Activated CD4-positive, alpha-beta memory T cell treated with anti-CD3 and anti-CD28 coated beads for 36 hours (primary cell): ENCODE data around the gene WDR90. TPM values are rescaled to one million over a fixed set of nuclear protein-coding genes. Genes with fewer than 3 reads are reported as not detected.

Source experiments
- CTCF ChIA-PET: fragments of 350-600 bp; sonication (Branson Sonifier 250); formaldehyde crosslinking; loops from one replicate; lab custom pipeline; 2021; ENCODE audit warnings: antibody characterized with exemption, inconsistent platforms; lab: Charles Lee
- POLR2A ChIA-PET: fragments of 350-600 bp; sonication (Branson Sonifier 250); formaldehyde crosslinking; loops from one replicate; lab custom pipeline; 2021; ENCODE audit warnings: antibody characterized with exemption; lab: Charles Lee
- DNase-seq: peaks from one replicate; pipeline ENCODE4 v3.0.0-alpha.2; 2020
- H3K27ac Mint-ChIP-seq: one replicate; pipeline ENCODE4 v1.8.0; 2021; ENCODE audit warnings: mixed read lengths
- H3K27me3 Mint-ChIP-seq: one replicate; pipeline ENCODE4 v1.8.0; 2021; ENCODE audit warnings: mixed read lengths
- H3K36me3 Mint-ChIP-seq: one replicate; pipeline ENCODE4 v1.8.0; 2021; ENCODE audit warnings: mixed read lengths
- H3K4me1 Mint-ChIP-seq: one replicate; pipeline ENCODE4 v1.8.0; 2021; ENCODE audit warnings: low read depth, mixed read lengths
- H3K4me3 Mint-ChIP-seq: one replicate; pipeline ENCODE4 v1.8.0; 2021; ENCODE audit warnings: mild to moderate bottlenecking, mixed read lengths
- H3K9me3 Mint-ChIP-seq: one replicate; pipeline ENCODE4 v1.8.0; 2021; ENCODE audit warnings: mixed read lengths
- intact Hi-C: fragments of 100-400 bp; cut with micrococcal nuclease; formaldehyde crosslinking; loops from one replicate; pipeline ENCODE4 v1.15.1; 2023
- total RNA-seq, 2 experiments: library from RNA; stranded (reverse); gene quantifications; one replicate each; pipeline ENCODE4 v1.2.3, GENCODE V29; 2021

WDR90 gene
- total RNA-seq, 2 experiments from 2014 or later = 52.8 to 58.2 TPM

- Mint-ChIP-seq H3K4me3 (no peak overlapping the region), H3K4me1 (peaks cover 4% of the 10 kb centered on the region), H3K27me3 (no peaks in the 10 kb centered on the region), H3K36me3 (peaks cover 3% of the 10 kb centered on the region), H3K9me3 (no peaks in the 10 kb centered on the region), H3K27ac (no peak overlapping the region)
- ChIA-PET CTCF (interaction anchor here (0.6 to 1.1 kb wide), 2 partner anchors 8 to 11 kb away, joined by 3 to 5 read pairs; no protein-coding TSS in a partner anchor), POLR2A (interaction anchor here (1.3 kb wide), 1 partner anchor 22 kb away, joined by 3 read pairs; no protein-coding TSS in a partner anchor)
- no peak for DNase-seq
- intact Hi-C loops = no loop called here
Measured at GRCh38 chr16:658679-659571, 9.8 kb downstream of the WDR90 start.

- peaks cover 4% of the 10 kb centered on the region for H3K4me1 Mint-ChIP-seq
- peaks cover 3% of the 10 kb centered on the region for H3K36me3 Mint-ChIP-seq
- ChIA-PET POLR2A (interaction anchor here (1.3 kb wide), 1 partner anchor 22 kb away, joined by 3 read pairs; no protein-coding TSS in a partner anchor), CTCF (interaction anchor here (0.6 to 1.1 kb wide), 4 partner anchors 9 to 80 kb away, joined by 3 to 5 read pairs (median 3); no protein-coding TSS in a partner anchor)
- H3K27me3 Mint-ChIP-seq = no peaks in the 10 kb centered on the region
- no peaks in the 10 kb centered on the region for H3K9me3 Mint-ChIP-seq
- no peak for DNase-seq
- H3K4me3 Mint-ChIP-seq = no peak overlapping the region
- intact Hi-C loops = no loop called here
- no peak overlapping the region for H3K27ac Mint-ChIP-seq
Measured at GRCh38 chr16:659618-660017, 10.5 kb downstream of the WDR90 start.

GRCh38 chr16:660132-660458, 10.9 kb downstream of the WDR90 start:
- CTCF ChIA-PET = interaction anchor here (0.6 to 1.0 kb wide), 3 partner anchors 9 to 81 kb away, joined by 3 read pairs; no protein-coding TSS in a partner anchor
- peaks cover 4% of the 10 kb centered on the region for H3K4me1 Mint-ChIP-seq
- no peak for DNase-seq
- H3K27me3 Mint-ChIP-seq = no peaks in the 10 kb centered on the region
- POLR2A ChIA-PET = interaction anchor here (1.3 kb wide), 1 partner anchor 23 kb away, joined by 3 read pairs; no protein-coding TSS in a partner anchor
- no peaks in the 10 kb centered on the region for H3K9me3 Mint-ChIP-seq
- H3K36me3 Mint-ChIP-seq = peaks cover 3% of the 10 kb centered on the region
- H3K4me3 Mint-ChIP-seq = no peak overlapping the region
- H3K27ac Mint-ChIP-seq = no peak overlapping the region
- intact Hi-C loops = no loop called here

- H3K27ac Mint-ChIP-seq = no peak overlapping the region
- intact Hi-C loops = no loop called here
- DNase-seq = peak; percentile 72
- ChIA-PET POLR2A (no interaction called here), CTCF (interaction anchor here (0.7 to 1.0 kb wide), 2 partner anchors 13 to 81 kb away, joined by 3 read pairs; no protein-coding TSS in a partner anchor)
- peaks cover 4% of the 10 kb centered on the region for H3K4me1 Mint-ChIP-seq
- H3K27me3 Mint-ChIP-seq = no peaks in the 10 kb centered on the region
- H3K36me3 Mint-ChIP-seq = peaks cover 3% of the 10 kb centered on the region
- H3K9me3 Mint-ChIP-seq = no peaks in the 10 kb centered on the region
- no peak overlapping the region for H3K4me3 Mint-ChIP-seq
Measured at GRCh38 chr16:660459-661183, 11.5 kb downstream of the WDR90 start.

GRCh38 chr16:661184-661821, 12.1 kb downstream of the WDR90 start:
- intact Hi-C loops = no loop called here
- Mint-ChIP-seq H3K4me1 (peaks cover 4% of the 10 kb centered on the region), H3K27ac (no peak overlapping the region), H3K36me3 (peaks cover 3% of the 10 kb centered on the region), H3K27me3 (no peaks in the 10 kb centered on the region), H3K9me3 (no peaks in the 10 kb centered on the region), H3K4me3 (no peak overlapping the region)
- CTCF ChIA-PET = no interaction called here
- DNase-seq = no peak
- POLR2A ChIA-PET = no interaction called here

GRCh38 chr16:662095-662494, 12.9 kb downstream of the WDR90 start:
- Mint-ChIP-seq H3K27me3 (no peaks in the 10 kb centered on the region), H3K4me3 (no peak overlapping the region), H3K36me3 (peaks cover 3% of the 10 kb centered on the region), H3K27ac (no peak overlapping the region), H3K9me3 (no peaks in the 10 kb centered on the region), H3K4me1 (peaks cover 4% of the 10 kb centered on the region)
- POLR2A ChIA-PET = no interaction called here
- CTCF ChIA-PET = no interaction called here
- intact Hi-C loops = no loop called here
- DNase-seq = no peak

- ChIA-PET CTCF (no interaction called here), POLR2A (no interaction called here)
- Mint-ChIP-seq H3K4me3 (no peak overlapping the region), H3K27me3 (no peaks in the 10 kb centered on the region), H3K4me1 (peaks cover 6% of the 10 kb centered on the region), H3K36me3 (peaks cover 3% of the 10 kb centered on the region), H3K27ac (no peak overlapping the region), H3K9me3 (no peaks in the 10 kb centered on the region)
- intact Hi-C loops = no loop called here
- DNase-seq = no peak
Measured at GRCh38 chr16:662597-662996, 13.4 kb downstream of the WDR90 start.

GRCh38 chr16:666572-666971, 17.4 kb downstream of the WDR90 start:
- Mint-ChIP-seq H3K27ac (no peak overlapping the region), H3K36me3 (peaks cover 12% of the 10 kb centered on the region)

GRCh38 chr16:667113-667779, 18.1 kb downstream of the WDR90 start:
- H3K4me3 Mint-ChIP-seq = peak overlapping the region; percentile 77
- peaks cover 12% of the 10 kb centered on the region for H3K36me3 Mint-ChIP-seq
- CTCF ChIA-PET = interaction anchor here (0.7 to 1.9 kb wide), 5 partner anchors 19 to 1038 kb away, joined by 3 to 7 read pairs (median 3); no protein-coding TSS in a partner anchor
- POLR2A ChIA-PET = interaction anchor here (0.9 to 1.8 kb wide), 3 partner anchors 13 to 19 kb away, joined by 3 to 4 read pairs (median 4); partner anchors contain the start of genes JMJD8, STUB1 and WDR90
- no peaks in the 10 kb centered on the region for H3K27me3 Mint-ChIP-seq
- peak overlapping the region; percentile 85 for H3K27ac Mint-ChIP-seq
- no peaks in the 10 kb centered on the region for H3K9me3 Mint-ChIP-seq
- intact Hi-C loops = no loop called here
- DNase-seq = no peak
- H3K4me1 Mint-ChIP-seq = peaks cover 6% of the 10 kb centered on the region

More at GRCh38 chr16:666572-666971, 17.4 kb downstream of the WDR90 start:
- DNase-seq = no peak
- Mint-ChIP-seq H3K9me3 (no peaks in the 10 kb centered on the region), H3K4me3 (no peak overlapping the region), H3K27me3 (no peaks in the 10 kb centered on the region), H3K4me1 (peaks cover 6% of the 10 kb centered on the region)
- POLR2A ChIA-PET = interaction anchor here (1.2 kb wide), 1 partner anchor 14 kb away, joined by 4 read pairs; the partner anchor contains the start of gene STUB1
- intact Hi-C loops = no loop called here
- CTCF ChIA-PET = no interaction called here

- ChIA-PET CTCF (interaction anchor here (0.6 to 1.9 kb wide), 10 partner anchors 11 to 1038 kb away, joined by 3 to 7 read pairs (median 3); partner anchors contain the start of gene STUB1), POLR2A (interaction anchor here (0.9 to 1.8 kb wide), 3 partner anchors 13 to 19 kb away, joined by 3 to 4 read pairs (median 4); partner anchors contain the start of genes JMJD8, STUB1 and WDR90)
- intact Hi-C loops = no loop called here
- peaks cover 11% of the 10 kb centered on the region for H3K36me3 Mint-ChIP-seq
- H3K9me3 Mint-ChIP-seq = no peaks in the 10 kb centered on the region
- H3K27ac Mint-ChIP-seq = peak within 1 kb of the TSS; percentile 85
- H3K27me3 Mint-ChIP-seq = no peaks in the 10 kb centered on the region
- H3K4me3 Mint-ChIP-seq = peak within 1 kb of the TSS; percentile 77
- peaks cover 6% of the 10 kb centered on the region for H3K4me1 Mint-ChIP-seq
- DNase-seq = peak; percentile 96
Measured at GRCh38 chr16:667780-668518, 18.8 kb downstream of the WDR90 start, which contains the start of gene RHOT2. TSS of gene RHOT2 (plus strand) at chr16:668132. CDS start at chr16:668200, 68 bp downstream.
